HepG2 (cell line): ENCODE results near the gene TRA2B. TPM values are rescaled to one million over a fixed set of nuclear protein-coding genes. Genes with fewer than 3 reads are reported as not detected.

Experiments
- NR3C1 ChIP-seq: sonication (generic); formaldehyde crosslinking; IDR thresholded peaks from 2 replicates; pipeline ENCODE4 v1.4.0; 2020; ENCODE audit warnings: missing genetic modification reagents
- PHF21A ChIP-seq: sonication (generic); formaldehyde crosslinking; IDR thresholded peaks from 2 replicates; pipeline ENCODE4 v1.5.0; 2020; ENCODE audit warnings: mild to moderate bottlenecking, missing genetic modification reagents
- POGZ ChIP-seq: sonication (generic); formaldehyde crosslinking; IDR thresholded peaks from 2 replicates; pipeline ENCODE4 v1.4.0; 2020; ENCODE audit warnings: mild to moderate bottlenecking, missing genetic modification reagents
- STAT5B ChIP-seq: sonication (generic); formaldehyde crosslinking; IDR thresholded peaks from 2 replicates; pipeline ENCODE4 v1.4.0; 2020; ENCODE audit warnings: missing genetic modification reagents
- TOPORS ChIP-seq: sonication (generic); formaldehyde crosslinking; IDR thresholded peaks from 2 replicates; pipeline ENCODE4 v1.8.0; 2023; ENCODE audit warnings: mild to moderate bottlenecking, missing genetic modification reagents
- ZBTB39 ChIP-seq: sonication (generic); formaldehyde crosslinking; IDR thresholded peaks from 2 replicates; pipeline ENCODE4 v1.5.0; 2020; ENCODE audit warnings: missing genetic modification reagents
- ZBTB44 ChIP-seq: sonication (generic); formaldehyde crosslinking; IDR thresholded peaks from 2 replicates; pipeline ENCODE4 v1.4.0; 2020; ENCODE audit warnings: missing genetic modification reagents
- ZNF510 ChIP-seq: sonication (generic); formaldehyde crosslinking; IDR thresholded peaks from 2 replicates; pipeline ENCODE4 v1.4.0; 2020; ENCODE audit warnings: low read depth, mild to moderate bottlenecking, missing genetic modification reagents
- ZNF646 ChIP-seq: sonication (generic); formaldehyde crosslinking; IDR thresholded peaks from 2 replicates; pipeline ENCODE4 v1.9.0; 2021; ENCODE audit warnings: mild to moderate bottlenecking, missing genetic modification reagents
- ZNF841 ChIP-seq: sonication (generic); formaldehyde crosslinking; IDR thresholded peaks from 2 replicates; pipeline ENCODE4 v1.8.1; 2023; ENCODE audit warnings: missing genetic modification reagents, borderline replicate concordance
- ZSCAN20 ChIP-seq: sonication (generic); formaldehyde crosslinking; IDR thresholded peaks from 2 replicates; pipeline ENCODE4 v1.4.0; 2020; ENCODE audit warnings: missing genetic modification reagents, mild to moderate bottlenecking, borderline replicate concordance
- ZSCAN21 ChIP-seq: sonication (generic); formaldehyde crosslinking; IDR thresholded peaks from 2 replicates; pipeline ENCODE4 v1.8.0; 2022; ENCODE audit warnings: mild to moderate bottlenecking, missing genetic modification reagents, moderate library complexity, borderline replicate concordance
- ZXDC ChIP-seq: sonication (generic); formaldehyde crosslinking; IDR thresholded peaks from 2 replicates; pipeline ENCODE4 v1.5.0; 2020; ENCODE audit warnings: mild to moderate bottlenecking, missing genetic modification reagents
- polyA plus RNA-seq, 8 experiments: library from polyadenylated mRNA; depleted of rRNA in 3 of 8; stranded (reverse) in 7 of 8; unstranded in 1 of 8; fragments of >200 nt; fragmentation: Illumina TruSeq in 4 of 8; extraction: Trizol in 4 of 8; gene quantifications; 2 replicates each; pipeline versions ENCODE4 v1.2.1 to v1.2.3, GENCODE V29; 2011 to 2016; ENCODE audit warnings: low read depth in 4 of 8, missing spikeins in 1 of 8, mixed read lengths in 1 of 8; ENCODE audit not compliant: insufficient read depth in 1 of 8
- total RNA-seq, 5 experiments: library from RNA; depleted of rRNA; stranded (reverse); fragments of >200 nt; fragmentation: Illumina TruSeq; extraction: Trizol; gene quantifications; 2 replicates each; pipeline ENCODE4 v1.2.3, GENCODE V29; 2016; ENCODE audit warnings: low read depth in 1 of 5

The TRA2B gene
- total and polyA plus RNA-seq, 2 of the 13 experiments (the other 11 are each of a cell fraction or from before 2014, with no cell fraction given), result 105 to 241 TPM

- TF ChIP-seq ZNF510 (CRISPR knock-in tag), result no peak
- no peak for TF ChIP-seq STAT5B (CRISPR knock-in tag)
- TF ChIP-seq ZBTB44 (CRISPR knock-in tag), result no peak
- TF ChIP-seq TOPORS (CRISPR knock-in tag), result no peak
- TF ChIP-seq ZSCAN21 (CRISPR knock-in tag), result no peak
- peak; percentile 94 for TF ChIP-seq PHF21A (CRISPR knock-in tag)
- no peak for TF ChIP-seq NR3C1 (CRISPR knock-in tag)
- TF ChIP-seq ZBTB39 (CRISPR knock-in tag), result peak; percentile 29; the same call in 1 of the 2 replicates
- TF ChIP-seq ZXDC (CRISPR knock-in tag), result no peak
- no peak for TF ChIP-seq ZSCAN20 (CRISPR knock-in tag)
- TF ChIP-seq ZNF841, result no peak
- TF ChIP-seq ZNF646 (CRISPR knock-in tag), result no peak
- TF ChIP-seq POGZ (CRISPR knock-in tag), result peak; percentile 58; the same call in 1 of the 2 replicates
These were observed 28.8 kb upstream of the TRA2B start (continued) for GRCh38 chr3:185966655-185967054.
